Measurements from ENCODE around the gene RRAGD.

DNA sequence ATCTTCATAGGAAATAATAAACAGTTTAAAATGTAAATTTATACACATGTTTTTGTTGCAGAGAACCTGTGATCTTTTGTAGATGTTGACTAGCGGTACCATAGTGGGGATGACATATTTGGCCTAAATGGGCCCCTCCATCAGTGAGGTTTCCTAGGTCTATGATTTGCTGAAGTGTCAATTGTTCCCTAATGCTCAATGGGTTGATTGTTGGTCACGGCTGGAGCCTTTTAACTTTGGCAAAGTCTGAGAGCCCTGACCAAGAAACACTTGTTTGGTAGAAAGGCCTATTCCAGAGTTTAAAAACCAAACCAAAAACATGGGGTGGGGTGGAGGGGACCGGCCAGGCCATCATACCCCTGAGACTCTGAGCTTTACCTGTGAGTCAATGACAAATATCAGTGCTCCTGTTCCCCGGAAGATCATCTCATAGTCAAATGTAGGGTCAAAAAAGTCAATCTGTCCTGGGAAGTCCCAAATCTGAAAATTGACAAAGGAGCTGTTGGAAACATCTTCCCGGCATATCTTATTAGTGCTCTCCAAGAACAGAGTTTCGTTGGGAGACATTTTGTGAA, 25.1 kb downstream of the RRAGD start:
- TF ChIP-seq FOXK2 (IDR thresholded peaks at IDR 0.05) (no peak), FOXM1 (IDR thresholded peaks at IDR 0.05; ENCODE audit: borderline replicate concordance) (no peak), ZNF384 (IDR thresholded peaks at IDR 0.05) (no peak), SUZ12 (IDR thresholded peaks at IDR 0.05) (no peak), LEF1 (IDR thresholded peaks at IDR 0.05; ENCODE audit: borderline replicate concordance) (no peak), HDGF (IDR thresholded peaks at IDR 0.05; ENCODE audit: borderline replicate concordance) (no peak), BHLHE40 (IDR thresholded peaks at IDR 0.05; ENCODE audit: borderline replicate concordance) (no peak), ELF4 (IDR thresholded peaks at IDR 0.05) (no peak)
